HEK293 (cell line): ENCODE data around the gene DLG2.

Source experiments
- REST ChIP-seq: fragments of 450-650 bp; formaldehyde crosslinking; IDR thresholded peaks from 2 replicates; pipeline ENCODE4 v1.5.1; 2016; ENCODE audit warnings: missing biosample characterization, missing genetic modification characterization
- TCF7L2 ChIP-seq: IDR thresholded peaks from 2 replicates; pipeline ENCODE4 v1.6.1; 2011; ENCODE audit warnings: low read depth, mild to moderate bottlenecking, inconsistent platforms, low read length, moderate library complexity, borderline replicate concordance
- ZNF211 ChIP-seq: fragments of 450-650 bp; formaldehyde crosslinking; IDR thresholded peaks from 2 replicates; pipeline ENCODE4 v1.5.1; 2016; ENCODE audit warnings: low read depth, missing biosample characterization, missing genetic modification characterization
- ZNF350 ChIP-seq: fragments of 450-650 bp; formaldehyde crosslinking; IDR thresholded peaks from 2 replicates; pipeline ENCODE4 v1.5.0; 2017; ENCODE audit warnings: missing biosample characterization, mild to moderate bottlenecking, missing genetic modification characterization
- ZNF423 ChIP-seq: fragments of 450-650 bp; formaldehyde crosslinking; IDR thresholded peaks from 2 replicates; pipeline ENCODE4 v1.5.1; 2016; ENCODE audit warnings: missing biosample characterization, missing genetic modification characterization
- ZNF488 ChIP-seq: fragments of 450-650 bp; formaldehyde crosslinking; IDR thresholded peaks from 2 replicates; pipeline ENCODE4 v1.5.1; 2016; ENCODE audit warnings: missing biosample characterization, missing genetic modification characterization
- ZNF510 ChIP-seq: fragments of 450-650 bp; formaldehyde crosslinking; IDR thresholded peaks from 2 replicates; pipeline ENCODE4 v1.5.1; 2018; ENCODE audit warnings: mild to moderate bottlenecking, missing genetic modification characterization, missing biosample characterization; ENCODE audit not compliant: insufficient replicate concordance
- ZNF623 ChIP-seq: fragments of 450-650 bp; formaldehyde crosslinking; IDR thresholded peaks from 2 replicates; pipeline ENCODE4 v1.5.1; 2016; ENCODE audit warnings: missing biosample characterization, missing genetic modification characterization
- TF ChIP-seq, protein P1 (sequence below): fragments of 450-650 bp; formaldehyde crosslinking; IDR thresholded peaks from 2 replicates; pipeline ENCODE4 v1.5.1; 2016; ENCODE audit warnings: missing biosample characterization, missing genetic modification characterization
- TF ChIP-seq, protein P2 (sequence below): fragments of 450-650 bp; formaldehyde crosslinking; IDR thresholded peaks from 2 replicates; pipeline ENCODE4 v1.5.1; 2016; ENCODE audit warnings: missing biosample characterization, missing genetic modification characterization
- TF ChIP-seq, protein P3 (sequence below): fragments of 450-650 bp; formaldehyde crosslinking; IDR thresholded peaks from 2 replicates; pipeline ENCODE4; 2016; ENCODE audit warnings: missing biosample characterization, missing genetic modification characterization

DNA sequence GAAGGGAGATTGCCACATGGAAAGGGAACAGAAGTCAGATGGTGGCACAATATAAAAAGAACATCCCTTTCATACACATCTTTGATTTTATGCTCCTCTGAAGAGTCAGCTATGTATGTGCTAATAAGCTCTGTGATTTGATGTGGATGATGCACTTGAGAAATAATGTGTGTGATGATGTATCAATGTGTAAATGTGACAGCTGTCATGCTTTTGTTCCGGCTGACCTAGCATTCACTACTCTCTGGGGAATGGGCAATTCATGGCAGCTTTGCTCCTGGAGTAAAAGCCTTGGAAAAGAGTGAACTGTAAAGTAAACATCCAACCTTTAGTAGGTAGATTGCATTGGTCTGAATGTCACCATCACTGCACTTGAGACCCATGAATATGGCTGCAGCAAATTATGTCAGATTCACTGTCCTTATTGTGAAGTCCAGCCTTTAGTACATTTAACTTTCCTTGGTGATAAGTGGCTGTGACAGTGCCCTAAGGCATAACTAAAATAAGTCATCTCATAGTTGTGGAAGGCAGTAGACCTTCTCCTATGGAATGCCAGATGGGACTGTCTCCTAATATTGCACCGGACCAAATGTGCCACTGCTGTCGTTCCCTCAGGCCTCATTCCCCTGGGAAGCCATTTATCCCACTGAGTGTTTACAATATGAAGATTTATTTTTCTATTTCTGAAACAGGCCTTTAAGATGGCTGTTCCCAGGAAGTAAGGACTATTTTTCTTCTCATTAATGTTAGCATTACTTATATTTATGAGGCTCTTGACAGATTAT, 2162.8 kb downstream of the DLG2 start:
- TF ChIP-seq, protein P1, sequence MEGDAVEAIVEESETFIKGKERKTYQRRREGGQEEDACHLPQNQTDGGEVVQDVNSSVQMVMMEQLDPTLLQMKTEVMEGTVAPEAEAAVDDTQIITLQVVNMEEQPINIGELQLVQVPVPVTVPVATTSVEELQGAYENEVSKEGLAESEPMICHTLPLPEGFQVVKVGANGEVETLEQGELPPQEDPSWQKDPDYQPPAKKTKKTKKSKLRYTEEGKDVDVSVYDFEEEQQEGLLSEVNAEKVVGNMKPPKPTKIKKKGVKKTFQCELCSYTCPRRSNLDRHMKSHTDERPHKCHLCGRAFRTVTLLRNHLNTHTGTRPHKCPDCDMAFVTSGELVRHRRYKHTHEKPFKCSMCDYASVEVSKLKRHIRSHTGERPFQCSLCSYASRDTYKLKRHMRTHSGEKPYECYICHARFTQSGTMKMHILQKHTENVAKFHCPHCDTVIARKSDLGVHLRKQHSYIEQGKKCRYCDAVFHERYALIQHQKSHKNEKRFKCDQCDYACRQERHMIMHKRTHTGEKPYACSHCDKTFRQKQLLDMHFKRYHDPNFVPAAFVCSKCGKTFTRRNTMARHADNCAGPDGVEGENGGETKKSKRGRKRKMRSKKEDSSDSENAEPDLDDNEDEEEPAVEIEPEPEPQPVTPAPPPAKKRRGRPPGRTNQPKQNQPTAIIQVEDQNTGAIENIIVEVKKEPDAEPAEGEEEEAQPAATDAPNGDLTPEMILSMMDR (tag by site-specific recombination) = no peak
- TF ChIP-seq ZNF211 (no peak), REST (no peak), ZNF423 (no peak), ZNF623 (tag by site-specific recombination) (no peak), TCF7L2 (no peak), ZNF350 (no peak), ZNF510 (tag by site-specific recombination) (no peak), ZNF488 (tag by site-specific recombination) (no peak)
- TF ChIP-seq, protein P2, sequence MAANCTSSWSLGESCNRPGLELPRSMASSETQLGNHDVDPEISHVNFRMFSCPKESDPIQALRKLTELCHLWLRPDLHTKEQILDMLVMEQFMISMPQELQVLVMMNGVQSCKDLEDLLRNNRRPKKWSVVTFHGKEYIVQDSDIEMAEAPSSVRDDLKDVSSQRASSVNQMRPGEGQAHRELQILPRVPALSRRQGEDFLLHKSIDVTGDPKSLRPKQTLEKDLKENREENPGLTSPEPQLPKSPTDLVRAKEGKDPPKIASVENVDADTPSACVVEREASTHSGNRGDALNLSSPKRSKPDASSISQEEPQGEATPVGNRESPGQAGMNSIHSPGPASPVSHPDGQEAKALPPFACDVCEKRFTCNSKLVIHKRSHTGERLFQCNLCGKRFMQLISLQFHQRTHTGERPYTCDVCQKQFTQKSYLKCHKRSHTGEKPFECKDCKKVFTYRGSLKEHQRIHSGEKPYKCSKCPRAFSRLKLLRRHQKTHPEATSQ (tag by site-specific recombination) = no peak
- TF ChIP-seq, protein P3, sequence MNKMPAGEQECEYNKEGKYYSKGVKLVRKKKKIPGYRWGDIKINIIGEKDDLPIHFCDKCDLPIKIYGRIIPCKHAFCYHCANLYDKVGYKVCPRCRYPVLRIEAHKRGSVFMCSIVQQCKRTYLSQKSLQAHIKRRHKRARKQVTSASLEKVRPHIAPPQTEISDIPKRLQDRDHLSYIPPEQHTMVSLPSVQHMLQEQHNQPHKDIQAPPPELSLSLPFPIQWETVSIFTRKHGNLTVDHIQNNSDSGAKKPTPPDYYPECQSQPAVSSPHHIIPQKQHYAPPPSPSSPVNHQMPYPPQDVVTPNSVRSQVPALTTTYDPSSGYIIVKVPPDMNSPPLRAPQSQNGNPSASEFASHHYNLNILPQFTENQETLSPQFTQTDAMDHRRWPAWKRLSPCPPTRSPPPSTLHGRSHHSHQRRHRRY = no peak
